ENCODE results near the gene ENAH.

Gene ENAH

GRCh38 chr1:225460021-225460736 is 192.7 kb downstream of the ENAH start:
- no peak overlapping the region for H3K9ac ChIP-seq (ENCODE audit: insufficient read length, low read depth)
- H3K9me3 ChIP-seq (ENCODE audit: insufficient read depth, low read length) = 0 out of 2 replicates have a peak, but pooled peaks cover 5% of the 10 kb centered on the region
- TF ChIP-seq SUZ12 (IDR thresholded peaks at IDR 0.05; ENCODE audit: extremely low read depth, insufficient read depth, insufficient read length) (no peak), ZNF274 (IDR thresholded peaks at IDR 0.05; ENCODE audit: low read depth, low read length) (no peak), YY1 (IDR thresholded peaks at IDR 0.05; ENCODE audit: insufficient read depth, insufficient read length) (no peak)
- no peaks in the 10 kb centered on the region for H3K36me3 ChIP-seq (ENCODE audit: insufficient read depth, insufficient read length, low read length)
- no peak for DNase-seq (ENCODE audit: low read depth, low spot score)
- no peaks in the 10 kb centered on the region for H3K27me3 ChIP-seq (ENCODE audit: insufficient read depth, insufficient read length)
- H3K4me1 ChIP-seq (ENCODE audit: insufficient read depth, insufficient read length) = peaks cover 31% of the 10 kb centered on the region
- H3K4me3 ChIP-seq (ENCODE audit: insufficient read length, low read depth) = no peak overlapping the region

GRCh38 chr1:225458222-225458631 is 194.7 kb downstream of the ENAH start:
- Histone ChIP-seq H3K27me3 (ENCODE audit: insufficient read depth, insufficient read length) (no peaks in the 10 kb centered on the region), H3K4me1 (ENCODE audit: insufficient read depth, insufficient read length) (peaks cover 28% of the 10 kb centered on the region), H3K36me3 (ENCODE audit: insufficient read depth, insufficient read length, low read length) (no peaks in the 10 kb centered on the region), H3K4me3 (ENCODE audit: insufficient read length, low read depth) (no peak overlapping the region), H3K9ac (ENCODE audit: insufficient read length, low read depth) (no peak overlapping the region), H3K9me3 (ENCODE audit: insufficient read depth, low read length) (0 out of 2 replicates have a peak, but pooled peaks cover 5% of the 10 kb centered on the region)
- TF ChIP-seq ZNF274 (IDR thresholded peaks at IDR 0.05; ENCODE audit: low read depth, low read length) (no peak), SUZ12 (IDR thresholded peaks at IDR 0.05; ENCODE audit: extremely low read depth, insufficient read depth, insufficient read length) (no peak), YY1 (IDR thresholded peaks at IDR 0.05; ENCODE audit: insufficient read depth, insufficient read length) (no peak)
- DNase-seq (ENCODE audit: low read depth, low spot score) = no peak

GRCh38 chr1:225454733-225455132 is 198.2 kb downstream of the ENAH start:
- H3K4me3 ChIP-seq (ENCODE audit: insufficient read length, low read depth) = no peak overlapping the region
- H3K27me3 ChIP-seq (ENCODE audit: insufficient read depth, insufficient read length) = no peaks in the 10 kb centered on the region
- TF ChIP-seq SUZ12 (IDR thresholded peaks at IDR 0.05; ENCODE audit: extremely low read depth, insufficient read depth, insufficient read length) (no peak), ZNF274 (IDR thresholded peaks at IDR 0.05; ENCODE audit: low read depth, low read length) (no peak), YY1 (IDR thresholded peaks at IDR 0.05; ENCODE audit: insufficient read depth, insufficient read length) (no peak)
- no peak for DNase-seq (ENCODE audit: low read depth, low spot score)
- no peaks in the 10 kb centered on the region for H3K36me3 ChIP-seq (ENCODE audit: insufficient read depth, insufficient read length, low read length)
- no peak overlapping the region for H3K9ac ChIP-seq (ENCODE audit: insufficient read length, low read depth)
- 0 out of 2 replicates have a peak, but pooled peaks cover 5% of the 10 kb centered on the region for H3K9me3 ChIP-seq (ENCODE audit: insufficient read depth, low read length)
- peaks cover 5% of the 10 kb centered on the region for H3K4me1 ChIP-seq (ENCODE audit: insufficient read depth, insufficient read length)

GRCh38 chr1:225453797-225454648 is 198.9 kb downstream of the ENAH start:
- DNase-seq (ENCODE audit: low read depth, low spot score) = no peak
- H3K4me1 ChIP-seq (ENCODE audit: insufficient read depth, insufficient read length) = peaks cover 5% of the 10 kb centered on the region
- TF ChIP-seq SUZ12 (IDR thresholded peaks at IDR 0.05; ENCODE audit: extremely low read depth, insufficient read depth, insufficient read length) (no peak), ZNF274 (IDR thresholded peaks at IDR 0.05; ENCODE audit: low read depth, low read length) (no peak), YY1 (IDR thresholded peaks at IDR 0.05; ENCODE audit: insufficient read depth, insufficient read length) (no peak)

GRCh38 chr1:225451840-225452515 is 200.9 kb downstream of the ENAH start:
- Histone ChIP-seq H3K36me3 (ENCODE audit: insufficient read depth, insufficient read length, low read length) (no peaks in the 10 kb centered on the region), H3K4me1 (ENCODE audit: insufficient read depth, insufficient read length) (peaks cover 10% of the 10 kb centered on the region), H3K4me3 (ENCODE audit: insufficient read length, low read depth) (no peak overlapping the region), H3K9ac (ENCODE audit: insufficient read length, low read depth) (no peak overlapping the region), H3K27me3 (ENCODE audit: insufficient read depth, insufficient read length) (peaks cover 3% of the 10 kb centered on the region), H3K9me3 (ENCODE audit: insufficient read depth, low read length) (0 out of 2 replicates have a peak, but pooled peaks cover 5% of the 10 kb centered on the region)
- TF ChIP-seq YY1 (IDR thresholded peaks at IDR 0.05; ENCODE audit: insufficient read depth, insufficient read length) = no peak
- no peak for TF ChIP-seq ZNF274 (IDR thresholded peaks at IDR 0.05; ENCODE audit: low read depth, low read length)
- no peak for TF ChIP-seq SUZ12 (IDR thresholded peaks at IDR 0.05; ENCODE audit: extremely low read depth, insufficient read depth, insufficient read length)
- DNase-seq (ENCODE audit: low read depth, low spot score) = no peak

More at GRCh38 chr1:225453797-225454648, 198.9 kb downstream of the ENAH start:
- no peak overlapping the region for H3K9ac ChIP-seq (ENCODE audit: insufficient read length, low read depth)
- H3K27me3 ChIP-seq (ENCODE audit: insufficient read depth, insufficient read length) = no peaks in the 10 kb centered on the region
- no peaks in the 10 kb centered on the region for H3K36me3 ChIP-seq (ENCODE audit: insufficient read depth, insufficient read length, low read length)
- no peak overlapping the region for H3K4me3 ChIP-seq (ENCODE audit: insufficient read length, low read depth)
- H3K9me3 ChIP-seq (ENCODE audit: insufficient read depth, low read length) = 0 out of 2 replicates have a peak, but pooled peaks cover 5% of the 10 kb centered on the region

GRCh38 chr1:225451340-225451739 is 201.6 kb downstream of the ENAH start:
- H3K4me1 ChIP-seq (ENCODE audit: insufficient read depth, insufficient read length) = peaks cover 16% of the 10 kb centered on the region
- no peak overlapping the region for H3K9ac ChIP-seq (ENCODE audit: insufficient read length, low read depth)
- H3K4me3 ChIP-seq (ENCODE audit: insufficient read length, low read depth) = no peak overlapping the region
- no peak for DNase-seq (ENCODE audit: low read depth, low spot score)
- H3K27me3 ChIP-seq (ENCODE audit: insufficient read depth, insufficient read length) = peaks cover 3% of the 10 kb centered on the region
- no peaks in the 10 kb centered on the region for H3K36me3 ChIP-seq (ENCODE audit: insufficient read depth, insufficient read length, low read length)
- TF ChIP-seq YY1 (IDR thresholded peaks at IDR 0.05; ENCODE audit: insufficient read depth, insufficient read length) = no peak
- no peaks in the 10 kb centered on the region for H3K9me3 ChIP-seq (ENCODE audit: insufficient read depth, low read length)
